SU-DHL-6 (cell line): Measurements from ENCODE around the gene PPM1N.

Experiments used
- CTCF ChIP-seq: fragments of 200-600 bp; sonication (generic); IDR thresholded peaks from one replicate; pipeline ENCODE4 v1.5.1; 2017; ENCODE audit warnings: antibody characterized with exemption, mild to moderate bottlenecking, low read length, moderate library complexity; ENCODE audit not compliant: insufficient read depth, poor library complexity, severe bottlenecking
- EZH2phosphoT487 ChIP-seq: fragments of 200-600 bp; sonication (generic), shearing (Covaris generic); conservative IDR thresholded peaks from 2 replicates; pipeline ENCODE4 v1.6.1; 2018; ENCODE audit warnings: mild to moderate bottlenecking, antibody characterized with exemption, low read length, moderate library complexity, mixed read lengths

- TF ChIP-seq CTCF (no peak), EZH2phosphoT487 (no peak)
Observed at GRCh38 chr19:45522010-45522941, 24.0 kb downstream of the PPM1N start.
